Ectodermal cell (in vitro differentiated cells): Measurements from ENCODE around the gene STPG4.
"Not testable (repeated sequence)": the region's sequence is repeated elsewhere in the genome, so short reads cannot be mapped to it uniquely, and the experiment has no call there.

Source experiments
- H3K27ac ChIP-seq: 2 replicates; pipeline ENCODE4 v1.7.0; 2013; ENCODE audit warnings: mild to moderate bottlenecking, low read depth, low read length; ENCODE audit not compliant: insufficient read depth, poor library complexity, severe bottlenecking
- H3K27me3 ChIP-seq: 2 replicates; pipeline ENCODE4 v1.7.0; 2013; ENCODE audit warnings: mild to moderate bottlenecking, low read length; ENCODE audit not compliant: insufficient read depth, control insufficient read depth, poor library complexity, severe bottlenecking
- H3K36me3 ChIP-seq: one replicate; pipeline ENCODE4 v1.7.0; 2013; ENCODE audit warnings: low read length; ENCODE audit not compliant: control insufficient read depth, insufficient read depth
- H3K4me1 ChIP-seq: one replicate; pipeline ENCODE4 v1.7.0; 2013; ENCODE audit warnings: low read length; ENCODE audit not compliant: control insufficient read depth, insufficient read depth
- H3K4me3 ChIP-seq: 2 replicates; pipeline ENCODE4 v1.7.0; 2013; ENCODE audit warnings: low read depth, low read length, control low read depth; ENCODE audit not compliant: insufficient read depth
- H3K9me3 ChIP-seq: 2 replicates; pipeline ENCODE4 v1.7.0; 2013; ENCODE audit warnings: mild to moderate bottlenecking, low read length, moderate library complexity; ENCODE audit not compliant: control insufficient read depth
- WGBS, 2 experiments: methylation state at CpG; one replicate each; pipeline ENCODE4 v1.1.7; 2013; ENCODE audit warnings: missing lambda C conversion rate in 2 of 2; 5-methylcytosine and 5-hydroxymethylcytosine counted together

STPG4 gene

DNA sequence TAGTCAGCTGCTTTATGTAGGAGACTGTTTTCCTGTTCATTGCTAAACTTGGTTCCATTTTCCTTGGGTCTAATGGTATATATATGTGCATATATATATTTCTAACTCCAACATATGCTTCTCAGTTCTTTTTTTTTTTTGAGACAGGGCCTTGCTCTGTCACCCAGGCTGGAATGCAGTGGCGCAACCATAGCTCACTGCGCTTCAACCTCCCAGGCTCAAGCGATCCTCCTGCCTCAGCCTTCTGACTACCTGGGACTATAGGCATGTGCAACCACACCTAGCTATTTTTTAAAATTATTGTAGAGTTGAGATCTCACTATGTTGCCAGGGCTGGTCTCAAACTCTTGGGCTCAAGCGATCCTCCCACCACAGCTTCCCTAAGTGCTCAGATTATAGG lies 22.1 kb downstream of the STPG4 start:
- no peaks in the 10 kb centered on the region for H3K9me3 ChIP-seq
- 94 to 96% methylated on average over 4 of the region's 4 CpGs for WGBS, 2 experiments
- no peaks in the 10 kb centered on the region for H3K27me3 ChIP-seq
- no peak overlapping the region for H3K27ac ChIP-seq
- H3K4me3 ChIP-seq = no peak overlapping the region
- H3K36me3 ChIP-seq = no peaks in the 10 kb centered on the region
- peaks cover 11% of the 10 kb centered on the region for H3K4me1 ChIP-seq

DNA sequence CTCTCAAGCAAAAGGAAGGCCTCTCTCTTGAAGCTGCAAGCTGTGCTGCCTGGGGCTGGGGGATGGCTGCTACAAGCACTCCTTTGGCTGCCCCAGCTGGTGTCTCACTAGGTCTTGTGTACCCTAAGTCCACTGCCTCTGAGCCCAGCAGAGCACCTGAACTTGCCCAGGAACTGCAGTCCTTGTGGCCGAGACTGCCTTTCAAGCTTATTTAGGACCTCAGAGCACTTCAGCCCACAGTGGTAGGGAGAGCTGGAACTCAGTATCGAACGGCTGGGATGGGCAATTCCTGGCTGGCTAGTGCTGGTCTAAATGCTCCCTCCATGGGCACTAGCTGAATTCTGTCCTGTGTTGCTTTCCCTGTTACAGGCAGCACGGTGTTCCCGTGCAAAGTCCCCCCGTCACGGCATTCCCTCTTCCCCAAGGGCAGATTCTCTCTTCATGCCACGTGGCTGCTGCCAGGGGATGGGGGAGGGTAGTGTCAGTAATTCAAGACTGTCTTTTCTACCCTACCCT lies 25.9 kb downstream of the STPG4 start:
- WGBS, 2 experiments = 52 to 57% methylated on average over 8 of the region's 8 CpGs

GRCh38 chr2:47128705-47129104 lies 26.4 kb downstream of the STPG4 start:
- H3K9me3 ChIP-seq = no peaks in the 10 kb centered on the region
- 94 to 95% methylated on average over 2 of the region's 2 CpGs for WGBS, 2 experiments

More for the DNA sequence above, 25.9 kb downstream of the STPG4 start:
- peaks cover 11% of the 10 kb centered on the region for H3K4me1 ChIP-seq
- H3K4me3 ChIP-seq = no peak overlapping the region
- H3K9me3 ChIP-seq = no peaks in the 10 kb centered on the region
- no peaks in the 10 kb centered on the region for H3K36me3 ChIP-seq
- no peaks in the 10 kb centered on the region for H3K27me3 ChIP-seq
- no peak overlapping the region for H3K27ac ChIP-seq

GRCh38 chr2:47127862-47128543 lies 27.1 kb downstream of the STPG4 start:
- Histone ChIP-seq H3K27ac (no peak overlapping the region), H3K36me3 (no peaks in the 10 kb centered on the region), H3K4me3 (no peak overlapping the region), H3K9me3 (no peaks in the 10 kb centered on the region), H3K4me1 (peaks cover 11% of the 10 kb centered on the region), H3K27me3 (no peaks in the 10 kb centered on the region)
- 71 to 73% methylated on average over 7 of the region's 7 CpGs for WGBS, 2 experiments

More at GRCh38 chr2:47128705-47129104, 26.4 kb downstream of the STPG4 start:
- Histone ChIP-seq H3K27ac (no peak overlapping the region), H3K4me1 (peaks cover 11% of the 10 kb centered on the region), H3K4me3 (no peak overlapping the region), H3K36me3 (no peaks in the 10 kb centered on the region), H3K27me3 (no peaks in the 10 kb centered on the region)

- 86 to 97% methylated on average over 1 to 3 of the region's 3 CpGs for WGBS, 2 experiments
- Histone ChIP-seq H3K27ac (no peak overlapping the region), H3K4me1 (peaks cover 11% of the 10 kb centered on the region), H3K4me3 (no peak overlapping the region), H3K27me3 (no peaks in the 10 kb centered on the region), H3K36me3 (no peaks in the 10 kb centered on the region), H3K9me3 (no peaks in the 10 kb centered on the region)
Observed at GRCh38 chr2:47126783-47127182, 28.3 kb downstream of the STPG4 start.

- 95 to 97% methylated on average over 4 of the region's 4 CpGs for WGBS, 2 experiments
- not testable (repeated sequence) for H3K27ac ChIP-seq, H3K4me3 ChIP-seq, H3K27me3 ChIP-seq, H3K9me3 ChIP-seq, H3K36me3 ChIP-seq
- peaks cover 12% of the 10 kb centered on the region for H3K4me1 ChIP-seq
Observed at GRCh38 chr2:47124740-47125139, 30.4 kb downstream of the STPG4 start.

DNA sequence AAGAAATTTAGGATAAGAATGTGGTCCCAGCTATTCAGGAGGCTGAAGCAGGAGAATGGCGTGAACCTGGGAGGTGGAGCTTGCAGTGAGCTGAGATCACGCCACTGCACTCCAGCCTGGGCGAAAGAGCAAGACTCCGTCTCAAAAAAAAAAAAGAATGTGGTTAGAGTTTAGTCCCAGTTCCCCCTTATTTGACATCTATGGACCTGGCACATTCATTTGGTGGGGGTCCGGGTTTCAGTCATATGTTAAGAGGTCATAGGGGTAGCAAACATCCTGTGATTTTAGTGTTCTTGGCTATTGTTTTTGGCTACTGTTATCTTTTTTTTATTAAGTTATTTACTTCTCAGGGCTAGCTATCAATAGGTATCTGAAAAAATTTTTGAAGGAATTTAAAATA lies 34.7 kb downstream of the STPG4 start:
- H3K36me3 ChIP-seq, H3K4me3 ChIP-seq, H3K9me3 ChIP-seq, H3K4me1 ChIP-seq, H3K27me3 ChIP-seq, H3K27ac ChIP-seq: not testable (repeated sequence)
- 88 to 93% methylated on average over 5 of the region's 5 CpGs for WGBS, 2 experiments

DNA sequence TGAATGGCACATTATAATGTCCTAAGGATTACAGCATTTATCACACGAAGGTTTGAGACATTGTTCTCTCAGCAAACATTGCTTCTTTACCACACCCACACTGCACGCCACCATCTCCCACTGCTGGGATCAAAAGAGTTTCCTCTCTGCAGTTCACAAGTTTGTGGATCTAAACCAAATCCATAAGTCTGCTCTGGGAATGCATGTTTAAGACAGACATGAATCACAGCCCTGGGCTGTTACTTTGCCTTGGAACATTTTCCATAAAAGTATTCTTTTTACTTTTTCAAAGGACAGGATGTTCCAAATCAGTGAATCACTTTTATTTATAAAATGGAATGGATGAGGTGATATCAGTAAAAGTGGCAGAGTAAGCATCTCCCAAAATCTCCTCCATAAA lies 36.1 kb downstream of the STPG4 start:
- WGBS, 2 experiments = 81 to 83% methylated on average over 2 of the region's 2 CpGs
- Histone ChIP-seq H3K27ac (no peak overlapping the region), H3K4me1 (peaks cover 4% of the 10 kb centered on the region), H3K27me3 (no peaks in the 10 kb centered on the region), H3K36me3 (no peaks in the 10 kb centered on the region), H3K9me3 (no peaks in the 10 kb centered on the region), H3K4me3 (no peak overlapping the region)

DNA sequence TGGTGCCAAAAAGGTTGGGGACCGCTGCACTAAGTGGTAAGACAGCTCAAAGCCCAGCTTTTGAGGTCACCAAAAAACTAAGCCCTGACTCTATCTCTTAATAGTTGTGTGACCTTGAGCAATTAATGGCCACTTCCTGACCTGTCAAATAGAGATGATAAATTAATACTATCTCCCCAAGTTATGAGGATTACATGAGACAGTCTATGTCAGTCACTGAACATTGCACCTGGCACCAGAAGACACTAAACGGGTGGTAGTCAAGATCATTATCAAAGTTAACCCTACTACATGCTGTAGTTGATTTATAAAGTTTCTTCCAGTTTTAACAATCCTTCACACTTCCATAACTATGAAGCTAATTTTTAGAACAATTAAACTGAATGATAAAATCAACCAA lies 36.5 kb downstream of the STPG4 start:
- no peak overlapping the region for H3K27ac ChIP-seq
- H3K27me3 ChIP-seq = no peaks in the 10 kb centered on the region
- WGBS, 2 experiments = 0 to 47% methylated on average over 1 to 2 of the region's 2 CpGs
- peaks cover 4% of the 10 kb centered on the region for H3K4me1 ChIP-seq
- H3K9me3 ChIP-seq = no peaks in the 10 kb centered on the region
- H3K36me3 ChIP-seq = no peaks in the 10 kb centered on the region
- no peak overlapping the region for H3K4me3 ChIP-seq

DNA sequence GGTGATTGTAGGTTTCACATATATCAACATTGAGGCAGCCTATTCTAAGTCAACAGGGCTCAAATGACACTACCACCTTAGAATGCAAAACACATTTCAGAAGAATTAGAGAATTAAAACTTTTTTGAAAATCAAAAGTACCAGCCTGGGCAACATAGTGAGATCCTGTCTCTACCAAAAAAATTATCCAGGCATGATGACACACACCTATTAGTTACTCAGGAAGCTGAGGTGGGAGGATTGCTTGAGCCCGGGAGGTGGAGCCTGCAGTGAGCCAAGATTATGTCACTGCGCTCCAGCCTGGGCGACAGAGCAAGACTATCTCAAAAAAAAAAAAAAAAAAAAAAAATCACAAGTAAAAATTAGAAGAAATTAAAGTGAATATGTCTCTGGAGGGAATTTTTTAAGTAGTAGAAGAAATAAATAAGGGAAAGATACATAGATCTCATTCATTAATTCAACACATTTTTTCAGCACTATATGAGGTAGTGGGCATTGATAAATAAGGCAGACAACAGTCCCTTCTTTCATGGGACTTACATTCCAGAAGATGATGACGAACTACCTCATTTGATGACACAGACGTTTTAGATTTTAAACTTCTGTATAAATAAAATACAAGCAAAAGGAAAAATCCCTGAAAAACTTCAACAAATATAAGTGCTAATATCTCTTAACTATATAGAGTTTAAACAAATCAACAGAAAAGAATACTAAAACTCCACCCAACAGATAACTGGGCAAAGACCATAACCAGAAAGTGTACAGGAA lies 42.3 kb downstream of the STPG4 start:
- 95 to 100% methylated on average over 3 of the region's 5 CpGs for WGBS, 2 experiments
- Histone ChIP-seq H3K4me1 (no peaks in the 10 kb centered on the region), H3K36me3 (no peaks in the 10 kb centered on the region), H3K27me3 (no peaks in the 10 kb centered on the region), H3K9me3 (no peaks in the 10 kb centered on the region), H3K27ac (no peak overlapping the region), H3K4me3 (no peak overlapping the region)
